ENCODE data around the gene TNFRSF4.
"Not testable (repeated sequence)": the region's sequence is repeated elsewhere in the genome, so short reads cannot be mapped to it uniquely, and the experiment has no call there.

TNFRSF4 gene

DNA sequence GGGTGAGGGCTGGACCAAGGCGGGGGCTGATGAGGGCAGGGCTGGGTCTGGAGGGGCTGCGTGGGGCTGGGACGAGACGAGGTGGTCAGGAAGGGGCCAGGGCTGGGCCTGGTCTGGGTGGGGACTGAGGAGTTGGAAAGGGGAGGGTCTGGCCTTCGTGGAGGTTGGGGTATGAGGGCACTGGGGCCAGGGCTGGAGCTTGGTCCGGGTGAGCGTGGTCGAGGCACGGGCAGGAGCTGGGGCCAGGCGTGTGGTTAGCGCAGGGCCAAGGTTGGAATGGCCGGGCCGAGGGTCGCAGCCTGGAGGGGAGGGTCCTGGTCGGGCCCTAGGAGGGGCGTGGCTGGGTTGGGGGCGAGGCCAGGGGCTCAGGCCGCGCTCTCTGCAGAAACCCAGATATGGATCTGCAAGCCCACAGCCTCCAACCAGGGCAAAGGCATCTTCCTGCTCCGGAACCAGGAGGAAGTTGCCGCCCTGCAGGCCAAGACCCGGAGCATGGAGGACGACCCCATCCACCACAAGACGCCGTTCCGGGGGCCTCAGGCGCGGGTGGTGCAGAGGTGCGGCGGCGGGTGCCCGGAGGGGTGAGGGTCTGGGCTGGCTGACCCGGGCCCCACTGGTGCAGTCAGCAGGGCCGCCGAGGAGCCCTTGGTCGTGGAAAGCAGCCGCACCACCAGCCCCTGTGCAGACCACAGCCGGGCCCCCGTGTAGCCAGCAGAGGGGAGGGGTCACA, 31.3 kb downstream of the TNFRSF4 start:
- no peak for DNase-seq (ENCODE audit: low read depth)

DNA sequence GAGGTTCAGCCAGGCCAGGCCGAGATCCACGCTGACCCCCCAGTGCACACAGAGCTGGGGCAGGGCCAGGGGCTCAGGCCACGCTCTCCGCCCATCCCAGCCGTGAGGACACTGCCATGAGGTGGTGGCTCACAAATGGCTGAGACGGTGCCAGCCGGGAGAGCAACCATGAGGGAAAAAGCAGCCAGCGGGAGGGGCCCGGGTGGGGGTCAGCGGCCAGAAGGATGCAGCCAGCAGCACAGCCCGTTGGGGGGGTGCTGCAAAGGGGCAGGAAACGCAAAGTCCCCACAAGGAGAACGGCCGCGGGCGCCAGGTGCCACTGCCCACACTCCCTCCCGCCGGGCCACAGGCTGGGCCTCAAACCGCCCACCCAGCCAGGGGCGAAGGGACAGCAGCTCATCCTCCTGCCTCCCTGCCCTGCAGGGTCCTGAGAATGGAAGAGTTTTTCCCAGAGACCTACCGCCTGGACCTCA, 32.0 kb downstream of the TNFRSF4 start:
- DNase-seq (ENCODE audit: low read depth): no peak

DNA sequence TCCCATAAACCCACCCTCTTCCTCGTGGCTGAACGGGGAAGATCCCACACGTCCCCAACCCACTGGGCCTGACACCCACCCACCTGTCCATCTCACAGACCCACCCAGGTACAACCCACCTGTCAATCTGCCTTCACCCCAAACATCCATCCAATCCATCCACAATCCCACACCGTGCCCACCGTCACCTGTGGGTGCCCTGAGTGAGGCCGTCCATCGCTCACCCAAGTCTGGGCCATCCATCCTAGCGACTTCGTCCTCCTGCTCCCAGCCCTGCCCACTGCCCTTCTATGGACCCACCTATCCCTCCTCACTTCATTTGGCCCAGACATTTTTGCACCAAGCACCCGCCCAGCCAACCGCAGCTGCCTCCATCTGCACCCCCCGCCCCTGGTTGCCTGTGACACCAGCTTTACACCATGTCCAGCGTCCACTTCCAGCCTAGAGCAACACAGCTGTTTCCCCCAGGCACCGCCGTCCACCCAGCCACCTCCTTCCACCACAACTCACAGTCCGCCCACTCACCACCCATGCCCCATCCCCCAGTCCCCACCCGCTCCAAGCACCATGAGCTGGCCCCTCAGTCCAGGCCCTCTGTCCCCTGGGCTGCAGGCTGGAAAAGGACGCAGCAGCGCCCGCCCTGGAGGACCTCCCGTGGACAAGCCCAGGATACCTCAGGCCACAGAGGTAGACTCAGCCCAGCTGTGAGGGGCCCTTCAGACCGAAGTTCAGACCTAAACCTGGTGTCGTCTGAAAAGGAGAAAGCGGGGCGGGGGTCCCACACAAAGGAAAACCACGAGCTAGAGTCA, 32.6 kb downstream of the TNFRSF4 start:
- DNase-seq (ENCODE audit: low read depth): no peak

DNA sequence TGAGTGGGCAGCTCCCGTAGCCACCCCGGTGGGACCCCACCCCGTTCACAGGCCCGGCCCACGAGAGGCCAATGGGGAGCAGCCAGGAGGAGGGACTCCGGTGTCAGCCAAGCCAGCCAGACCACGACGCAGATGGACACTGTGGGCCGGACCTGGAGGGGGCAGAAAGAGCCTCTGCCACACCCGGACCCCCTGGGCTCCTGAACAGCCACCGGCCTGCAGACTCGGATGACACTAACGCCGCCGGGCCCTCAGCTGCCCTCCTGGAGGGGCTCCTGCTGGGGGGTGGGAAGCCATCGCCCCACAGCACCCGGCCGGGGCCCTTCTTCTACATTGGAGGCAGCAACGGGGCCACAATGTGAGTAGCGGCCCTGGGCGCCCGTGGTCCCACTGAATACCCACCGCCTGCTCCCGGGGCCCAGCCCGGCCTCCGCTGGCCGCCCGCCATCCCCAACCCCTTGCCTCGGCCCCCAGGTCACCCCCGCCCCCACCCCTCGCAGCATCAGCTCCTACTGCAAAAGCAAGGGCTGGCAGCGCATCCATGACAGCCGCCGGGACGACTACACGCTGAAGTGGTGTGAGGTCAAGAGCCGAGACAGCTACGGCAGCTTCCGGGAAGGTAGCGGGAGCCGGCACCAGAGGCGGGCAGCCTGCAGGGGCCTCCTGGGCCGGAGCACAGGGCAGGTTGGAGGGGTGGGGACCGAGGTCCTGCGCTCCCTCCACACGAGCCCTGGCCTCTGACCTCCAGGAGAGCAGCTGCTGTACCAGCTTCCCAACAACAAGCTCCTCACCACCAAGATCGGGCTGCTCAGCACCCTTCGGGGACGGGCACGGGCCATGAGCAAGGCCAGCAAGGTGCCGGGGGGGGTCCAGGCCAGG, 33.7 kb downstream of the TNFRSF4 start:
- no peak for DNase-seq (ENCODE audit: low read depth)

DNA sequence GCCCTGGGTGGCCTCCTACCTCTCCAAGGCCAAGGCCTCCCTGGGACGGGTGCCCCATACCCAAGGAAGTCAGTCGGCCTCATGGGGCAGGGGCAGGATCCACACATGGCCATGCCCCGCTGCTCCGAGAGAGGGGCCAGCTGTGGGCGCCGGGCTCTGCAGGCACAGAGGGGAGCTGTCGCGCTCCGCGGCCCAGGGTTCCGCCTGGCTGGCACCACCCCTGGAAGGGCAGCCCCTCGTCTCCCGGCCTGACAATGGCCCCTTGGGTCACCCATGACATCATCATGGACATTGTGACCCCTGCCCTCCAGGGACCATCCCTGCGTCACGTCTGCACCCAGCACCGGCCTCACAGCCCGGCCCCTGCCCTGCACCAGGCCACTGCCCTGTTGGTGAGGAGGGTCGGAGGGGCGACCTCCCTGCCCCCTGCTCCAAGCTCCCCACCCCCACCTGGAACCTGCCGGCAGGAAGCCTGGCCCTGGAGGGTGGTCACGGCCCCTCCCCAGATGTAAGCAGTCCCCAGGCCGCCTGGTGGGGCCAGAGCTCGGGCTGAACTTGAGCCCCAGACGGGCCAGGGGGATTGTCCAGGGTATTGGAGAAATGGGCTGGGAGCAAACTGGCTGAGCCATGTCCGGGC, 34.5 kb downstream of the TNFRSF4 start:
- DNase-seq (ENCODE audit: low read depth): no peak

DNA sequence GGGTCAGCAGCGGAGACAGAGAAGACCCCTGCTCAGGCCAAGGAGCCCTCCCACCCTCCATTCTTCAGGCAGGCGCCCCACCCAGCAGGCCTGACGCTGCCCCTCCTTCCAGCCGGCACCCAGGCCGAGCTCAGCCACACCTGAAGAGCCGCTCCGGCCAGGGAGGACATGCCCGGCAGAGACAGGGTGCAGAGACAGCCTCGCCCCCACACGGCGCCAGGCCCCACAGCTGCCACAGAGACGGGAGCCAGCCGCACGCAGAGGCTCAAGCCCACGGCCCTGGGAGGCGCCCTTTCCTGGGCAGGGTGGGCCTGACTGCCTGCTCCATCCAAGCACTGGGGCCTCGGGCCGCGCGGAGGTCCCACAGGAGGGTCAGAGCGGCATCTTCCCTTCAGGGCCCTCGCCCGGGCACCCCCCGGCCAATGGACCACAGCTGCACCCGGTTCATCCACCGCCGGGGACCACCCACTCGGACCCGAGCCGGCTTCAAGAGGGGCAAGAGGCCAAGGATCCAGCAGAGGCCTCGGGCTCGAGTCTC, 35.1 kb downstream of the TNFRSF4 start:
- DNase-seq (ENCODE audit: low read depth): no peak

DNA sequence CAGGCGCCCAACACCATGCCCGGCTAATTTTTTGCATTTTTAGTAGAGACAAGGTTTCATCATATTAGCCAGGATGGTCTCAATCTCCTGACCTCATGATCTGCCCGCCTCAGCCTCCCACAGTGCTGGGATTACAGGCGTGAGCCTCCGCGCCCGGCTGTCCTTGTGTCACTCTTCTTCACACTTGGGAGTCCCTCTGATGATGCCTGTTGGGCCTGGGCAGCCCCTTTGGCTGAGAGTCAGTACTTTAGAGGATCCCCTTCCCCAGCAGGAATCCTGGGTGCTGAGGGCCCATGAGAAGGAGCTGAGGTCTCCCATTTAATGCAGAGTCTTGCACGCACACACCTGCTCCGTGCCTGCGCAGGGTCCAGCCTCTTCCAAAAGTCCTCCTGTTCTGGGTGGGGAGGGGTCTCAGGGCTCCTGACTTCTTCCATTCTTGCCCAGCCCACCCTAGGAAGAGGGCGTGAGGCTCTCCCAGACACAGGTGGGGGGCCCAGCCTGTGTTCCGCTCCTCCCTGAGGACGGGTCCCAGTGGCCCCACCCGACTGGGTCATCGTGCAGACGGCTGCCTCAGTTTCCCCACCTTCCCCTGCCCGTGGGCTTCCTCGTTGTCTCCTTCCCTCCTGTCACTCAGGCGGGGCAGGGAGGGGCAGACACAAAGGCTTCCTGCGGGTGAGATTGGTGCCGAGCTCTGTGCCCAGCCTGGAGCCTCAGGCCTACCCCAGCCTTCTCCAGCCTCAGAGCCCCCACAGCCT, 36.3 kb downstream of the TNFRSF4 start:
- DNase-seq (ENCODE audit: low read depth): no peak

DNA sequence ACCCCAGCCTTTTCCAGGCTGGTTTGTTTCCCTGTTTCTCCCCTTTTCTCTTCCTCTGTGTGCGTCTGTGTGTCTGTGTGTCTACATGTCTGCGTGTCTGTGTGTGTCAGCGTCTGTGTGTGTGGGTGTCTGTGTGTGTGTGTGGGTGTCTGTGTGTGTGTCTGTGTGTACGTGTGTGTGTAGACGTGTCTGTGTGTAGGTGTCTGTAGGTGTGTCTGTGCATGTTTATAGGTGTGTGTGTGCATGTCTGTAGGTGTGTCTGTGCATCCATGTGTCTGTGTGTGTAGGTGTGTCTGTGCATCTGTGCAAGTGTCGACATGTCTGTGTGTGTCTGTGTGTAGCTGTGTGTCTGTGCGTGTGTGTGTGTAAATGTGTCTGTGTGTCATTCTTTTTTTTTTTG, 37.0 kb downstream of the TNFRSF4 start:
- no peak for DNase-seq (ENCODE audit: low read depth)

DNA sequence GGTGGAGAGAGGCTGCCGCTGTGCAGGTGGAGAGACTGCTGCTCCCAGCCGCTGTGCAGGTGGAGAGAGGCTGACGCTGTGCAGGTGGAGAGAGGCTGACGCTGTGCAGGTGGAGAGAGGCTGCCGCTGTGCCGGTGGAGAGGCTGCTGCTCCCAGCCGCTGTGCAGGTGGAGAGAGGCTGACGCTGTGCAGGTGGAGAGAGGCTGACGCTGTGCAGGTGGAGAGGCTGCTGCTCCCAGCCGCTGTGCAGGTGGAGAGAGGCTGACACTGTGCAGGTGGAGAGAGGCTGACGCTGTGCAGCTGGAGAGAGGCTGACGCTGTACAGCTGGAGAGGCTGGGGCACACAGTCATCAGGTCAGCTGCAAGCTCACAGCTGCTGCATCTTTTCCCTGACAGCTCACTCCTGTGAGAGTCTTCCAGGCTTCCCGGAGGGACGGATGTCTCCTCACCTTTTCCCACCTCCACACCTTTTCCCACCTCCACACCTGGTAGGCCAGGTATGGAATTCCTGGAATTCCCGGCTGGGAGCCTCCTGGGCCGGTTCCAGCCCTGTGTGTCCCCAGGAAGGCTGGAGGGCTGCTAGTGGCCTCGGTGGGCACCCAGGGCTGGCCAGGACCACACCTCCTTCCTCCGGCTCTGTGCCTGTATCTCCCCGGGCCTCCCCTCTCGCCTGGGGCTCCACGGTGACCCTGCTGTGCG, 37.7 kb downstream of the TNFRSF4 start:
- DNase-seq (ENCODE audit: low read depth): not testable (repeated sequence)

DNA sequence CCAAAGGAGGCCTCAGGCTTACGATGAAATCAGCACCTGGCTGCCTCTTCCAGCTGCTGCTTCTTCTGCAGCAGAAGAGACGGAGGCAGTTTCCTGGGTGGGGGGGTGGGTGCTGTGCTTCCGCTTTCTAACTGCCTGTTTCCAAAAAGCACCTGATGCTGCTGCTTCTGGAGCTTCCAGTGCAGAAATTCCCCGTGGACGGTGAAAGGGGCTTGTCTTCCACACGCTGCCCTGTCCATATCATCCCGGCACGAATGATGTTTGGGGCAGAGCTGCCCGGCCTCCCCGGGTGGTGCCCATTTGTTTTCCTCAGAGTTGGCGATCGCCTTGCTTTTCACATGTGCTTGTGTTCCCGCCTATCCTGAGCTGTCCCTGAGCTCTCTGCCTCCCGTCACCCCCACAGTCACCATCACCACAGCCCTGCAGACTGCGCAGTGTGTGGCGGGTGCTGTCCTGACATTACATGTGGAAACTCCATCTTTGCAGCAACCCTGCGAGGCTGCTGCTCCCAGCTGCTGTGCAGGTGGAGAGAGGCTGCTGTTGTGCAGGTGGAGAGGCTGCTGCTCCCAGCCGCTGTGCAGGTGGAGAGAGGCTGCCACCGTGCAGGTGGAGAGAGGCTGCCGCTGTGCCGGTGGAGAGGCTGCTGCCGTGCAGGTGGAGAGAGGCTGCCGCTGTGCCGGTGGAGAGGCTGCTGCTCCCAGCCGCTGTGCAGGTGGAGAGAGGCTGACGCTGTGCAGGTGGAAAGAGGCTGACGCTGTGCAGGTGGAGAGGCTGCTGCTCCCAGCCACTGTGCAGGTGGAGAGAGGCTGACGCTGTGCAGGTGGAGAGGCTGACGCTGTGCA, 38.5 kb downstream of the TNFRSF4 start:
- DNase-seq (ENCODE audit: low read depth): no peak

DNA sequence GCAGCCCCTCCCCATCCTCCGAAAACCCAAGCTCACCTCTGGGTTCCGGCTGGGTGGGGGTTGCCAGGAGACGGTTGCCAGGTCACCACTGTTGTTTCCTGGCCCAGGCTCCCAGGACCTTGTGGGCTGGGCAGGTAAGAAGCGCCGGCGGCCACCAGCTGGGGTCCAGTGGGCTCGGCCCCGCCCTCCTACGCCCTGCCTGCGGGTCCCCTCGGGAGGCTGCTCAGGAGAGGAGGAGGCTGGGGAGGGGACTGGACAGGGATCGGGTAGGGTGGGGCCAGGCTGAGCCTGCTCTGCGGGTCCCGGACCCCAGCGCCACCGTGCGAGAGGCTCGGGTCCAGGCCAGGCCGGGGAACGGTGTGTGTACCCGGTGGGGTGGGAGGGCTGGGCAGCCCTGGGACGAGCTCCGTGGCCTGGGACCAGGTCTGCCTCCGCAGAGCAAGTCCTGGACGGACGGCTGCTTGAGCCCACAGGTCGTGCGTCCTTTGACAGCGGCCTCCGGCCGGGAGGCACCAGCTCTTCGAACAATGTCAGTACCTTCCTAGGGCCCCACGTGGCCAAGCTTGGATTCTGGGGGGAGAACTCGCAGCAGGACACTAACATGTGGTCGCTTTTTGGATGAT, 40.0 kb downstream of the TNFRSF4 start, which contains the start of gene TTLL10:
TSS of gene TTLL10 (plus strand) at position 88 of the 623 bp plus-strand sequence. CDS start 5,336 bp downstream, outside the sequence.
- DNase-seq (ENCODE audit: low read depth): no peak

DNA sequence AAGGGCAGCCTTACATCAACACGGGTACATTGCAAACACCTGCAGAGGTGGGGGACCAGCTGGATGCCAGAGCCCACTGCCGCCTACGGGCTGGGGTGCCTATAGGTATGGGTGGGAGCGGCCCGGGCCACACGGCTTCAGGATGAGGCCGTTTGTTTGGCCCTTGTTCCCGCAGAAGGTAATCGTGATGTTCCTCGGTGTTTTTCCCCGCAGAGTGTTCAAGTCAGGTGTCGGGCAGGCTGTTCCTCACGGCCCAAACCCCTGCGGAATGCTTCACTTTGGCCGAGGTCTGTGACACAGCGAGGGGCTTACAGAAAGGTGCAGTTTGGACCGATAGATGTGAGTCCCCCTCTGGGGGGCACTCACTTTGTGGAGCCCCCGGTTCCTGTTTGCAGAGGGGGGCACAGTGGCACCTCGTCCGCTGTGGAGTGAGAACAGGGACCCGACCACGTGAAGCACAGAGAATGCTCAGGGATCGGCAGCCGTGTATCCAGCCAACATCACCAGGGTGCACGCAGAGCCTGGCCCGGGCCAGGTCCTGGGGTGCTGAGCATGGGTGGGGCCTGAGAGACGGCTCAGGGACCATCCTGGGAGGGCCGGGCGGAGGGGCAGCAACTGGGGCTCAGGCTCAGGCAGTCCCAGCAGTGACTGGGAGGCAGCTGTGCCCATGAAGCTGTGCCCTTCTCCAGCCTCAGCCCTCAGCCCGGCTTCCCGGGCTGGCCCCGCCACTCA, 40.7 kb downstream of the TNFRSF4 start:
- DNase-seq (ENCODE audit: low read depth): no peak

DNA sequence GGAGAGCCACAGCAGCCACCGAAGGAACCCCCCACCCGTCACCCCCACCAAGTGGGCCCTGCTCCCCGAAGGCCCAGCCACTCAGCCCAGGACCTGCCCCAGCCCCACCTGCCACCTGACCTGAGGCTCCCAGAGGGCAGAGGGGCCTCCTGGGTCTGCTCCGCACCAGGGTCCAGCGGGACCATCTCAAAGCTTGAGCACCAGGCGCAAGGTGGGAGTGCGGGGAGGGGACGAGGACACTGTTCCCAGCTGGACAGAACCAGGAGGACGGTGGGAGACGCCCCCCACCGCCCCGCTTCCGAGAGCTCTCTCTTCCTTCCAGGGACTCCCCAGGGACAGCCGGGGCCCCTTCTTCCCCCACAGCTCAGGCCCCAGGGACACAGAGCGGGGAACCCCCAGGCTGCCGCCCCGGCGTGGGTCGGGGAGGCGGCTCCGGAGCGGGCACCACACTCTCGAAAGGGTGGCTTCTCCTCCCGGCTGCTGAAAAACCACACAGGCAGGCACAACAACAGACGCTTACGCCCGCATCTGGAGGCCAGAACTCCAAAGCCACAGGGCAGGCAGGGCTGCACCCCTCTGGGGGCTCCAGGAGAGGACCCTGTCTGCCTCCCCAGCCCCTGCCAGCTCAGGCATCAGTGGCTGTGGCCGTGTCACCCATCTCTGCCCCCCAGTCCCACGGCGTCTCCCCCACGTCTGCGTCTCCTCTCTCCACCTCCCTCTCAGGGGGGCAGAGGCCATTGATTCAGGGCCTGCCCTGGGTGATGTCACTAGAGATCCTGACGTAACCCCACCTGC, 42.2 kb downstream of the TNFRSF4 start:
- DNase-seq (ENCODE audit: low read depth): no peak

DNA sequence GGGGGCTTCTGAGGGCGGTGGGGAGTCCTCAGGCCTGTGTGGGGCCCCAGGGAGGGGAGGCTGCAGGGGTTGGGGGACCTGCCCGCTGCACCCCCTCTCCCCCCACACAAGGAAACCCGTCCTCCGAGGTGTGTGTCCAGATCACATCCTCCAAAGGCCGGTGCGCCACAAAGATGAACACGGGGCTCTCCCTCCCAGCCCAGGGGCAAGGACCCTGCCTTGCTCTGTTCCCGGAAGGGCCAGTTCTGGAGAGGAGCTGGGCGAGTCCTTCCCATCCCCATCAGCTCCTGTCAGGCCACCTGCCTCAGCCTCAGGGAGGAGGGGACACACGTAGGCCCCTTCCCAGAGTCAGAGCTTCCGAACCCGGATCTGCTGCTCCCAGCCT, 42.8 kb downstream of the TNFRSF4 start:
- DNase-seq (ENCODE audit: low read depth): no peak

DNA sequence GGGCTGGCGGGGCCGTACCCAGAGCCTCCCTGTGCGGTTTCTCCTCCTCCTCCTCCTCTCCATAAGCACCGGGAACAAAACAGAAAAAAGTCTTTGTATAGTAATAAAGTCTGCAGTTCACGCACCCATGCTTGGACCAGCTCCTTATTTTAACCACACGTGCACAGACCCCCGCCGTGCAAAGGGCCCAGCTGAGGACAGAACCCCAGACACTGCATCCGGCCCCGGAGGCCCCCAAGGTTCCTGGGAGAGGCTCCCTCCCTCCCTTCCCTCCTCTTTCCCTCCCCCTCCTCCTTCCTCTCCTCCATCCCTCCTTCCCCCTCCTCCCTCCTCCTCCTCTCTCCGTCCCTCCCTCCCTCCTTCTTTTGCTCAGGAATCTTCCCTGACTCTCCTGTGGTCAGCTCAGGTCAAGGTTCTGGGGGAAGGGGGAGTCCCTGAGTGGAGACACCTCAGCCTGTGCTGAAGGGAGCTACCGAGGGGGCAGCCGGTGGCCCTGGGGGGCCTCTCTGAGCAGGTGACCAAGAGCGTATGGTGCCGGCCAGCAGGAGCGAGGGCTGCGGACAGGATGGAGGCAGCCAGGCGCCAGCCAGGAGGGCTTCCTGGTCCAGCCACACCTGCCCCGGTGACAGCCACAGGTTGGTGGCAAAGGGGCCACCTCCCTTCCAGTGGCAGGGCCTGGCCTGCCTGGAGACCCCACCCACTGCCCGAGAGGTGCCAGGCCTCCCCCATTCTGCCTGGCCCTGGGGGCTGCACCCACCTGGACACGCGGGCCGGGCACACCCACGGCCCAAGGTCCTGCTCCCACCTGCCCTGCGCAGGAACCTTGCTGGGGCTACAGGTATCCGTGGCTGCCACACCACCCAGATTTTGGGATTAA, 43.5 kb downstream of the TNFRSF4 start:
- DNase-seq (ENCODE audit: low read depth): no peak
